GM10248 (cell line): ENCODE data around the gene TOM1L2.
A peak's percentile ranks its signal among the peaks of the same experiment; 100 is the strongest.

Experiments used
- CTCF ChIA-PET: fragments of 300-600 bp; sonication (Branson Sonifier 250); formaldehyde crosslinking; extraction: SDS; loops from one replicate; lab custom pipeline; 2021; ENCODE audit warnings: antibody characterized with exemption; lab: Yijun Ruan, JAX
- POLR2A ChIA-PET: fragments of 350-650 bp; sonication (Branson Sonifier 250); formaldehyde crosslinking; extraction: SDS; loops from one replicate; lab custom pipeline; 2020; ENCODE audit warnings: antibody characterized with exemption; lab: Yijun Ruan, JAX
- DNase-seq: peaks from one replicate; pipeline ENCODE4 v3.0.0; 2012; ENCODE audit errors: extremely low spot score
- CTCF ChIP-seq: IDR thresholded peaks from 2 replicates; pipeline ENCODE4 v1.5.1; 2012; ENCODE audit warnings: mild to moderate bottlenecking, low read depth; ENCODE audit errors: extremely low read depth, missing control alignments, control extremely low read depth

Gene TOM1L2

GRCh38 chr17:17898673-17899072 lies 73.5 kb downstream of the TOM1L2 start:
- no peak for DNase-seq
- ChIA-PET CTCF (interaction anchor here (1.4 to 4.7 kb wide), 4 partner anchors 7 to 37 kb away, joined by 6 to 26 read pairs (median 15); no protein-coding TSS in a partner anchor), POLR2A (no interaction called here)
- TF ChIP-seq CTCF = no peak

- ChIA-PET POLR2A (no interaction called here), CTCF (interaction anchor here (0.7 to 1.7 kb wide), 5 partner anchors 9 to 44 kb away, joined by 3 to 7 read pairs (median 3); no protein-coding TSS in a partner anchor)
- DNase-seq = peak; percentile 51
- no peak for TF ChIP-seq CTCF
Observed at GRCh38 chr17:17897442-17897841, 74.8 kb downstream of the TOM1L2 start.

GRCh38 chr17:17896746-17897145 lies 75.5 kb downstream of the TOM1L2 start:
- ChIA-PET CTCF (interaction anchor here (1.1 to 1.3 kb wide), 2 partner anchors 9 to 22 kb away, joined by 3 to 7 read pairs; no protein-coding TSS in a partner anchor), POLR2A (no interaction called here)
- no peak for TF ChIP-seq CTCF
- DNase-seq = no peak

GRCh38 chr17:17893801-17894644 lies 78.2 kb downstream of the TOM1L2 start:
- no peak for TF ChIP-seq CTCF
- ChIA-PET CTCF (interaction anchor here (0.7 to 6.2 kb wide), 7 partner anchors 10 to 139 kb away, joined by 3 to 50 read pairs (median 4); no protein-coding TSS in a partner anchor), POLR2A (no interaction called here)
- no peak for DNase-seq

- no peak for TF ChIP-seq CTCF
- CTCF ChIA-PET = interaction anchor here (1.1 to 6.2 kb wide), 4 partner anchors 8 to 141 kb away, joined by 3 to 50 read pairs (median 17); no protein-coding TSS in a partner anchor
- POLR2A ChIA-PET = no interaction called here
- DNase-seq = no peak
Observed at GRCh38 chr17:17892731-17893130, 79.5 kb downstream of the TOM1L2 start.

GRCh38 chr17:17892009-17892408 lies 80.2 kb downstream of the TOM1L2 start:
- POLR2A ChIA-PET = no interaction called here
- no peak for TF ChIP-seq CTCF
- peak; percentile 37 for DNase-seq
- CTCF ChIA-PET = interaction anchor here (1.1 to 6.2 kb wide), 8 partner anchors 9 to 141 kb away, joined by 3 to 50 read pairs (median 14); no protein-coding TSS in a partner anchor
